Kasumi-1 (cell line): Measurements from ENCODE around the gene DLGAP1.

ENCODE experiments used
- DNase-seq, 2 experiments: peaks; one replicate each; lab custom pipeline; 2025; lab: John Stamatoyannopoulos, UW

The DLGAP1 gene

GRCh38 chr18:3867236-3867635, 587.9 kb downstream of the DLGAP1 start:
- DNase-seq = no peak

GRCh38 chr18:3864669-3865298, 590.3 kb downstream of the DLGAP1 start:
- no peak for DNase-seq

- no peak for DNase-seq
Observed at GRCh38 chr18:3863593-3863992, 591.5 kb downstream of the DLGAP1 start.

GRCh38 chr18:3863006-3863405, 592.1 kb downstream of the DLGAP1 start:
- no peak for DNase-seq

GRCh38 chr18:3861495-3861894, 593.6 kb downstream of the DLGAP1 start:
- no peak for DNase-seq

- DNase-seq = no peak
Observed at GRCh38 chr18:3857544-3857943, 597.6 kb downstream of the DLGAP1 start.

- DNase-seq = no peak
Observed at GRCh38 chr18:3855966-3856365, 599.1 kb downstream of the DLGAP1 start.

- no peak for DNase-seq
Observed at GRCh38 chr18:3852321-3852720, 602.8 kb downstream of the DLGAP1 start.

- no peak for DNase-seq
Observed at GRCh38 chr18:3851159-3851558, 603.9 kb downstream of the DLGAP1 start.

GRCh38 chr18:3848316-3848715, 606.8 kb downstream of the DLGAP1 start:
- no peak for DNase-seq

- no peak for DNase-seq
Observed at GRCh38 chr18:3845161-3845560, 609.9 kb downstream of the DLGAP1 start.

- no peak for DNase-seq
Observed at GRCh38 chr18:3842844-3843243, 612.3 kb downstream of the DLGAP1 start.

- no peak for DNase-seq
Observed at GRCh38 chr18:3840766-3841165, 614.3 kb downstream of the DLGAP1 start.

GRCh38 chr18:3839581-3839981, 615.5 kb downstream of the DLGAP1 start:
- DNase-seq = no peak

- no peak for DNase-seq
Observed at GRCh38 chr18:3836483-3837335, 618.4 kb downstream of the DLGAP1 start.

- no peak for DNase-seq
Observed at GRCh38 chr18:3832025-3832638, 623.0 kb downstream of the DLGAP1 start.

GRCh38 chr18:3830604-3831003, 624.5 kb downstream of the DLGAP1 start:
- DNase-seq = no peak

GRCh38 chr18:3827236-3827845, 627.8 kb downstream of the DLGAP1 start:
- DNase-seq = no peak

GRCh38 chr18:3826021-3826420, 629.1 kb downstream of the DLGAP1 start:
- no peak for DNase-seq

- no peak for DNase-seq
Observed at GRCh38 chr18:3824101-3824500, 631.0 kb downstream of the DLGAP1 start.

- no peak for DNase-seq
Observed at GRCh38 chr18:3823073-3823472, 632.0 kb downstream of the DLGAP1 start.

- DNase-seq = no peak
Observed at GRCh38 chr18:3821524-3821923, 633.6 kb downstream of the DLGAP1 start.

- no peak for DNase-seq
Observed at GRCh38 chr18:3819961-3820360, 635.1 kb downstream of the DLGAP1 start.
